NCI-H2196 (cell line): ENCODE measurements around the gene PPP1R3D.
"Not testable (repeated sequence)": the region's sequence is repeated elsewhere in the genome, so short reads cannot be mapped to it uniquely, and the experiment has no call there.

Experiments used
- DNase-seq: peaks from one replicate; lab custom pipeline; 2025; ENCODE audit not compliant: unreplicated experiment; lab: John Stamatoyannopoulos, UW

Gene PPP1R3D

GRCh38 chr20:59940129-59940955, at the start of gene PPP1R3D, which contains the start of gene FAM217B:
Gene PPP1R3D, minus strand, starts transcription at chr20:59940305. Its CDS starts 374 bp downstream, at chr20:59939931.
Gene FAM217B, plus strand, starts transcription at chr20:59940389. Its CDS starts 3,555 bp downstream, at chr20:59943944.
- peak; percentile 93 for DNase-seq

GRCh38 chr20:59988141-59988540, 48.0 kb upstream of the PPP1R3D start:
- DNase-seq, result peak; percentile 87

GRCh38 chr20:59987135-59987534, 47.0 kb upstream of the PPP1R3D start:
- DNase-seq, result no peak

- DNase-seq, result no peak
Observed at GRCh38 chr20:59985864-59986263, 45.8 kb upstream of the PPP1R3D start.

GRCh38 chr20:59985164-59985563, 45.1 kb upstream of the PPP1R3D start:
- DNase-seq, result no peak

GRCh38 chr20:59984541-59984940, 44.4 kb upstream of the PPP1R3D start:
- no peak for DNase-seq

GRCh38 chr20:59983076-59983475, 43.0 kb upstream of the PPP1R3D start:
- DNase-seq, result no peak

GRCh38 chr20:59977086-59977485, 37.0 kb upstream of the PPP1R3D start:
- DNase-seq, result no peak

- no peak for DNase-seq
Observed at GRCh38 chr20:59976156-59976782, 36.2 kb upstream of the PPP1R3D start.

GRCh38 chr20:59972037-59972801, 32.1 kb upstream of the PPP1R3D start:
- peak; percentile 28 for DNase-seq

- no peak for DNase-seq
Observed at GRCh38 chr20:59971428-59971827, 31.3 kb upstream of the PPP1R3D start.

GRCh38 chr20:59966428-59966827, 26.3 kb upstream of the PPP1R3D start:
- DNase-seq, result no peak

GRCh38 chr20:59962155-59962554, 22.1 kb upstream of the PPP1R3D start:
- no peak for DNase-seq

GRCh38 chr20:59961423-59961822, 21.3 kb upstream of the PPP1R3D start:
- DNase-seq, result peak; percentile 50

GRCh38 chr20:59958626-59959025, 18.5 kb upstream of the PPP1R3D start:
- DNase-seq, result peak; percentile 58

GRCh38 chr20:59958123-59958522, 18.0 kb upstream of the PPP1R3D start, which contains the start of gene CDH26:
Gene CDH26, plus strand, starts transcription at chr20:59958423. Its CDS starts 304 bp downstream, at chr20:59958727.
- DNase-seq, result peak; percentile 23

- DNase-seq, result not testable (repeated sequence)
Observed at GRCh38 chr20:59957568-59957967, 17.5 kb upstream of the PPP1R3D start.

- peak; percentile 47 for DNase-seq
Observed at GRCh38 chr20:59955131-59955796, 15.2 kb upstream of the PPP1R3D start.

GRCh38 chr20:59954718-59955117, 14.6 kb upstream of the PPP1R3D start:
- no peak for DNase-seq

GRCh38 chr20:59949911-59950310, 9.8 kb upstream of the PPP1R3D start:
- peak; percentile 44 for DNase-seq
